ENCODE data around the gene SCGB2A2. TPM values are rescaled to one million over a fixed set of nuclear protein-coding genes. Genes with fewer than 3 reads are reported as not detected.

The SCGB2A2 gene
- total RNA-seq, 2 experiments from 2014 or later, result not detected

DNA sequence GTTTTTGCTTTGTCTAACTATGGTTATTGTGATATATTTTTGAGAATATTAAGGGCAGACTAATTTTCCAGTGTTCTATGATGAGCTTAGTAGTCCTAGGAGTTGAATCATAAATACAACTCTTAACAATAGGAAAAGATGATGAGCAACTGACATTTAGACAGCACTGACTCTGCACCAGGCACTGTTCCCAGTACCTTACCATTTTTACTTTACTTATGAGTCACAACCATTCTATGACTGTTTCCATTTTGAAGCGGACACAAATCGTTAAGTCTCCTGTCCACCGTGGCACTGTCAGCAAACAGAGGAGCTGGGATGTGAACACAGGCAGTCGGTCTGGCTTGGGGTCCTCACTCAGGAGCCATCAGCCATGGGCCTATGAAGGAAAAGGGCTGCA lies 3.4 kb upstream of the SCGB2A2 start:
- H3K4me3 Mint-ChIP-seq, result no peak overlapping the region
- DNase-seq (peak; percentile 44), ATAC-seq (peak; percentile 88)
- peak overlapping the region; percentile 43 for H3K27ac Mint-ChIP-seq
- ChIA-PET CTCF (interaction anchor here (0.7 to 1.1 kb wide), 4 partner anchors 33 to 276 kb away, joined by 3 to 4 read pairs (median 3); no protein-coding TSS in a partner anchor), POLR2A (no interaction called here)
- intact Hi-C loops (cut with micrococcal nuclease), result no loop called here
- H3K36me3 Mint-ChIP-seq (ENCODE audit: low read depth), result no peaks in the 10 kb centered on the region
- TF ChIP-seq, protein P1, sequence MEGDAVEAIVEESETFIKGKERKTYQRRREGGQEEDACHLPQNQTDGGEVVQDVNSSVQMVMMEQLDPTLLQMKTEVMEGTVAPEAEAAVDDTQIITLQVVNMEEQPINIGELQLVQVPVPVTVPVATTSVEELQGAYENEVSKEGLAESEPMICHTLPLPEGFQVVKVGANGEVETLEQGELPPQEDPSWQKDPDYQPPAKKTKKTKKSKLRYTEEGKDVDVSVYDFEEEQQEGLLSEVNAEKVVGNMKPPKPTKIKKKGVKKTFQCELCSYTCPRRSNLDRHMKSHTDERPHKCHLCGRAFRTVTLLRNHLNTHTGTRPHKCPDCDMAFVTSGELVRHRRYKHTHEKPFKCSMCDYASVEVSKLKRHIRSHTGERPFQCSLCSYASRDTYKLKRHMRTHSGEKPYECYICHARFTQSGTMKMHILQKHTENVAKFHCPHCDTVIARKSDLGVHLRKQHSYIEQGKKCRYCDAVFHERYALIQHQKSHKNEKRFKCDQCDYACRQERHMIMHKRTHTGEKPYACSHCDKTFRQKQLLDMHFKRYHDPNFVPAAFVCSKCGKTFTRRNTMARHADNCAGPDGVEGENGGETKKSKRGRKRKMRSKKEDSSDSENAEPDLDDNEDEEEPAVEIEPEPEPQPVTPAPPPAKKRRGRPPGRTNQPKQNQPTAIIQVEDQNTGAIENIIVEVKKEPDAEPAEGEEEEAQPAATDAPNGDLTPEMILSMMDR (IDR thresholded peaks at IDR 0.05), result no peak
- peaks cover 11% of the 10 kb centered on the region for H3K27me3 Mint-ChIP-seq
- no peaks in the 10 kb centered on the region for H3K9me3 Mint-ChIP-seq
- H3K4me1 Mint-ChIP-seq (ENCODE audit: low read depth), result peaks cover 23% of the 10 kb centered on the region

- DNase-seq (no peak), ATAC-seq (peak; percentile 20)
- intact Hi-C loops (cut with micrococcal nuclease), result no loop called here
- ChIA-PET CTCF (interaction anchor here (0.7 to 1.1 kb wide), 3 partner anchors 33 to 275 kb away, joined by 3 to 4 read pairs (median 3); no protein-coding TSS in a partner anchor), POLR2A (no interaction called here)
- TF ChIP-seq, protein P1 (IDR thresholded peaks at IDR 0.05), result no peak
- Mint-ChIP-seq H3K4me1 (ENCODE audit: low read depth) (peaks cover 23% of the 10 kb centered on the region), H3K36me3 (ENCODE audit: low read depth) (no peaks in the 10 kb centered on the region), H3K4me3 (no peak overlapping the region), H3K27me3 (peaks cover 11% of the 10 kb centered on the region), H3K9me3 (no peaks in the 10 kb centered on the region), H3K27ac (peak overlapping the region; percentile 43)
Measured at GRCh38 chr11:62267050-62267449, 2.9 kb upstream of the SCGB2A2 start.

DNA sequence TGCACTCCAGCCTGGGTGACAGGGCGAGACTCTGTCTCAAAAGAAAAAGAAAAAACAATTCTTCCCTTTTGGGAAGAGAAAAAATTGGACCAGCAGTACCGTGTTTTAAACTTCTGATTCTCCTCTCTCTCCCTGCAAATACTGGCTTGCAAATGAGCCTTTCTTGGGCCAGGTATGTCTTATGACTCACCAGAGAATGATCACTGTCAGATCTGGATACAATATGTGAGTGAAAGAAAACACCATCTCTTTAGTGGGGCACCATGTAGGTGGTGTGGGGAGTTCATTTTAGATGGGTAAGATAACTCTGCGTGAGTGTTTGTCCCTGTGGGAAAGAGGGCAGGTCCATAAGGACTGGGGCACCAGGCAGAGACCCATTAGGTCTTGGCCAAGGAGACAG lies 2.4 kb upstream of the SCGB2A2 start:
- no peaks in the 10 kb centered on the region for H3K9me3 Mint-ChIP-seq
- TF ChIP-seq, protein P1 (IDR thresholded peaks at IDR 0.05), result no peak
- intact Hi-C loops (cut with micrococcal nuclease), result no loop called here
- no peaks in the 10 kb centered on the region for H3K36me3 Mint-ChIP-seq (ENCODE audit: low read depth)
- H3K27me3 Mint-ChIP-seq, result peaks cover 11% of the 10 kb centered on the region
- DNase-seq (no peak), ATAC-seq (no peak)
- H3K27ac Mint-ChIP-seq, result no peak overlapping the region
- ChIA-PET POLR2A (interaction anchor here (0.6 kb wide), 2 partner anchors 69 to 139 kb away, joined by 3 read pairs; no protein-coding TSS in a partner anchor), CTCF (no interaction called here)
- H3K4me1 Mint-ChIP-seq (ENCODE audit: low read depth), result peaks cover 23% of the 10 kb centered on the region
- H3K4me3 Mint-ChIP-seq, result no peak overlapping the region

GRCh38 chr11:62273284-62273683 lies 3.3 kb downstream of the SCGB2A2 start:
- ATAC-seq (no peak), DNase-seq (no peak)
- Mint-ChIP-seq H3K4me1 (ENCODE audit: low read depth) (no peaks in the 10 kb centered on the region), H3K27me3 (peaks cover 7% of the 10 kb centered on the region), H3K27ac (no peak overlapping the region), H3K4me3 (no peak overlapping the region), H3K36me3 (ENCODE audit: low read depth) (no peaks in the 10 kb centered on the region), H3K9me3 (no peaks in the 10 kb centered on the region)
- ChIA-PET POLR2A (no interaction called here), CTCF (no interaction called here)
- intact Hi-C loops (cut with micrococcal nuclease), result no loop called here
- TF ChIP-seq, protein P1 (IDR thresholded peaks at IDR 0.05), result no peak

GRCh38 chr11:62273789-62274275 lies 3.9 kb downstream of the SCGB2A2 start:
- POLR2A ChIA-PET, result no interaction called here
- ATAC-seq, result no peak
- no peak overlapping the region for H3K27ac Mint-ChIP-seq

More at GRCh38 chr11:62273789-62274275, 3.9 kb downstream of the SCGB2A2 start:
- CTCF ChIA-PET, result no interaction called here
- H3K4me3 Mint-ChIP-seq, result no peak overlapping the region
- peaks cover 4% of the 10 kb centered on the region for H3K27me3 Mint-ChIP-seq
- no peaks in the 10 kb centered on the region for H3K36me3 Mint-ChIP-seq (ENCODE audit: low read depth)
- H3K4me1 Mint-ChIP-seq (ENCODE audit: low read depth), result no peaks in the 10 kb centered on the region
- H3K9me3 Mint-ChIP-seq, result no peaks in the 10 kb centered on the region
- DNase-seq, result no peak
- intact Hi-C loops (cut with micrococcal nuclease), result no loop called here
- TF ChIP-seq, protein P1 (IDR thresholded peaks at IDR 0.05), result no peak

Data from activated CD8-positive, alpha-beta T cell treated with anti-CD3 and anti-CD28 coated beads for 36 hours (primary cell).